Measurements from ENCODE around the gene TRAPPC5.

Gene TRAPPC5

DNA sequence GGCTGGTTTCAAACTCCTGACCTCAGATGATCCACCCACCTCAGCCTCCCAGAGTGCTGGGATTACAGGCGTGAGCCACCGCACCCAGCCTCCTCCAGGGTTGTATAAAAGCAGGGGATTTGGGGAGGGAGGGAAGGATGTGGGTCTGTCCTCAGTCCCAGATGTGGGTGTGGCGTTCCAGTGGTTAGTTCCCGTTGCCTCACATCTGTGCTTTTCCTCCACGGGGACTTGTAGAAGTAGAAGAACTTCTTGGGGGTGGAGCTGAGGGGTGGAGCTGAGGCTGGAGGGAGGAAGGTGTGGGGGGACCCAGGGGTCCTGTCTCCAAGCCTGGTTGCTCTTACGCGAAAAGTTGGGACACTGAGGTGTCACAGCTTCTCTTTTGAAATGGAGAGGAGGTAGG, 4.3 kb upstream of the TRAPPC5 start:
- DNase-seq (ENCODE audit: low spot score): no peak

DNA sequence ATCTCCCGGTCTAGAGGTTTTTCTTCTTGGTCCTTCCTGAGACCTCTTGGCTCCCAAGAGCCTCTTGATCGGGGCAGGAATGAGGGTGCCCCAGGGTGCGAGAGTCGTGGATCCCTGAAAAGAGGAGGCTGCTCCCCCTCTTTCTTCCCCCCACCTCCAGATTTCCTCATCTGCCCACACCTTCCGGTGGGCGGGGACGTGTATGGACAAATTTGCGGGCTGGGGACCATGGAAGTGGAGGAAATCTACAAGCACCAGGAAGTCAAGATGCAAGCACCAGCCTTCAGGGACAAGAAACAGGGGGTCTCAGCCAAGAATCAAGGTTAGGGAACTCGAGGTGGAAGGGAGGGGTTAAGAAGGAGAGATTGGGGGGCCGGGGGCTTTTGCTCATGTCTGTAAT, 3.8 kb upstream of the TRAPPC5 start, which contains the start of gene MCEMP1:
Gene MCEMP1, plus strand, starts transcription at position 237 of the 400 bp plus-strand sequence. Its CDS starts 31 bp downstream, at position 268.
- no peak for DNase-seq (ENCODE audit: low spot score)

DNA sequence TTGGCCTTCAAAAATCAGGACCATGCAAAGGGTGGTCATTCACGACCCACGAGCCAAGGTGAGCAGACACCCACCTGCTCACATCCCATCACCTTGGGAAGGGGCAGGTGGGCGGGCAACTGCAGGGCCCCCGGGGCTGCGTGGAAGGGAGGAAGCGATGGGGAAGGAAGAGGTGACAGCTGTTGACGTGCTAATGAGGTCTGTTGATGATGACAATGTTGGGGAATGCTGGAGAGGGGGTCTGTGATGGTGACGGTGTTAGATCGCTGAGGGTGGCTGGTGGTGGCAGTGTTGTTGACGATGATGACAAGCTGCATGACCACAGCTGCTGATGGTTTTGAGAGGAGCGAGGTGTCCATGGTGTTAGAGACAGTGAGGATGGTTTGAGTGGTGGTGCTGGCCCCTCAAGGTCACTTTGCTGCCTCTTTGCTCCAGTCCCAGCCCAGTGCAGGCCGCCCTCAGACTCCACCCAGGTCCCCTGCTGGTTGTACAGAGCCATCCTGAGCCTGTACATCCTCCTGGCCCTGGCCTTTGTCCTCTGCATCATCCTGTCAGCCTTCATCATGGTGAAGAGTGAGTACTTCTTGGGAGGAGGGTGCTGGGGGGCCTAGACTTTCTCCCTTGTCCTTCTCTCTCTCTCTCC, 2.8 kb upstream of the TRAPPC5 start:
- DNase-seq (ENCODE audit: low spot score): no peak

DNA sequence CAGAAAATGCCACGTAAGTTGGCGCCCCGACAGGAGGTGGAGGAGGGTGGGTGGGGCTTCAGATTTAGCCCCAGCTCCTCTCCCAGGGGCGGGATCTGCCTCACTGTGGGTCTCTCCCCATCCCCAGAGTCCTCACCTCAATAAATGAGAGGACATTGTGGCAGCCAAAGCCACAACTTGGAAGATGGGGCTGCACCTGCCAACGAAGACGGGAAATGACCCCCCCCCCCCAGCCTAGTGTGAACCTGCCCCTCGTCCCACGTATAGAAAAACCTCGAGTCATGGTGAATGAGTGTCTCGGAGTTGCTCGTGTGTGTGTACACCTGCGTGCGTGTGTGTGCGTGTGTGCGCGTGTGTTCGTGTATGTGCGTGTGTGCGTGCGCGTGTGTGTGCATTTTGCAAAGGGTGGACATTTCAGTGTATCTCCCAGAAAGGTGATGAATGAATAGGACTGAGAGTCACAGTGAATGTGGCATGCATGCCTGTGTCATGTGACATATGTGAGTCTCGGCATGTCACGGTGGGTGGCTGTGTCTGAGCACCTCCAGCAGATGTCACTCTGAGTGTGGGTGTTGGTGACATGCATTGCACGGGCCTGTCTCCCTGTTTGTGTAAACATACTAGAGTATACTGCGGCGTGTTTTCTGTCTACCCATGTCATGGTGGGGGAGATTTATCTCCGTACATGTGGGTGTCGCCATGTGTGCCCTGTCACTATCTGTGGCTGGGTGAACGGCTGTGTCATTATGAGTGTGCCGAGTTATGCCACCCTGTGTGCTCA, 1.5 kb upstream of the TRAPPC5 start:
- DNase-seq (ENCODE audit: low spot score): no peak

DNA sequence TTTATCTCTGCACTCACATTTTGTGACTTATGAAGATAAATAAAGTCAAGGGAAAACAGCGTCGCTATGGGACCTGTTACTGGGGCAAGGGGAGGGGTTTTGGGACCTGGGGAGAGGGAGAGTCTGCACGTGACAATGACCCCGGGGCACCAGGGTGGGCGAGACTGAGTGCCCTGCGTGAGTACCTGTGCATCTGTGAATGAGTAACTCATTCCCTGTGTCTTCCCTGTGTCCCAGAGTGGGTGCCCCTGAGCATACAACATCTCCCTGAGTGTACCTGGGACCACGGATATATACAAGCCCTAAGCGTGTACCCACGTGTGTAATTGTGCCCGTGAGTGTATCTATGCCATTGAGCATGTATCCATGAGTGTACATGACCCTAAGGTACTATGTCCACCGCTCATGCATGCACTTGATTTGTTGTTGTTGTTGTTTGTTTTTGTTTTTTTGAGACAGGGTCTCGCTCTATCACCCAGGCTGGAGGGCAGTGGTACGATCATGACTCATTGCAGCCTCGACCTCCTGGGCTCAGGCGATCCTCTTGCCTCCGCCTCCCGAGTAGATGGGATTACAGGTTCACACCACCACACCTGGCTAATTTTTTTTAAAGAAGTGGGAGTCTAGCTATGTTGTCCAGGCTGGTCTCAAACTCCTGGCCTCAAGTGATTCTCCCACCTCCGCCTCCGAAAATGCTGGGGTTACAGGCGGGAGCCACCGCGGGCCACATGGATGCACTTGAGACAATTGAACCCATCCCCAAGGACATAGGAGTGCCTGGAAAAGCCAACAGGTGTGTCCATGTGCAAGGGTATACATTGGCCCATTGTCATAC, 645 bp upstream of the TRAPPC5 start:
- no peak for DNase-seq (ENCODE audit: low spot score)

DNA sequence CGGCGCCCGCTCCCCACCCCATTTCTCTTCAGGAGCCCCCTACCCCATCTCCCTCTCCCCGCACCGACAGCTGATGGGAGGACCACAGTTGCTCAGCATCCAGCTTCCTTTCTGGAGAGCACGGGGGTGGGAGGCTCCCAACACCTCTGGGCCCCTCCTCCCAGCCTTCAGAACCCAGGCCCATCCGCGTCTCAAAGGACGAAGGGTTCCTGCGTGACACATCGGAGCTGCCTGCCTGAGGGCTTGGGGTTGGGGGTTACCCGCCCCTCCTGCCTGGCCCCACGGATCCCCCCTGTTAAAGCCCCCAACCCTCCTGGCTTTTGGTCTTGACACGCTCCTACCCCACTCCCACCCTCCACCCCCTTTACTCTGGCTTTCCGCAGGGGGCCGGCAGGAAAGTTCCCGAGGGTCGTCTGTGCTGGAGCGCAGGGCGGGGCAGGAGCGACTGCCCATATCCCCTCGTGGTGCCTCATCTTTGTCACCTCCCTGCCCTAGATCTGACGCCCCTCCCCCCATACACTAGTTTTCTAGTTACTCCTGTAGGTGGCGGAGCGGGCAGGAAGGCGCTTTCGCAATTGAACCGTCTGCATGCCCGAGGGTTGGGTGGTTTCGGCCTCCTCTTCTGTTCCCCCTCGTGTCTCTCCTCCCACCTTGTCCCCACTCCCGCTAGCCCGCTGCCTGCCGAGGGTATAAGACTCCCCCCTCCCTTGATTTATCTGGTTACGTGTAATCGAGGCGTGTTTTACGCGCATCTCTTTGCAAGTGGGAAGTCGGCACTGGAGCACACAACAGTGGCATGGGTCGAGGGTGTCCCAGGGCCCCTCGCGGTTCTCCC, 924 bp downstream of the TRAPPC5 start:
- peak; percentile 63 for DNase-seq (ENCODE audit: low spot score)

DNA sequence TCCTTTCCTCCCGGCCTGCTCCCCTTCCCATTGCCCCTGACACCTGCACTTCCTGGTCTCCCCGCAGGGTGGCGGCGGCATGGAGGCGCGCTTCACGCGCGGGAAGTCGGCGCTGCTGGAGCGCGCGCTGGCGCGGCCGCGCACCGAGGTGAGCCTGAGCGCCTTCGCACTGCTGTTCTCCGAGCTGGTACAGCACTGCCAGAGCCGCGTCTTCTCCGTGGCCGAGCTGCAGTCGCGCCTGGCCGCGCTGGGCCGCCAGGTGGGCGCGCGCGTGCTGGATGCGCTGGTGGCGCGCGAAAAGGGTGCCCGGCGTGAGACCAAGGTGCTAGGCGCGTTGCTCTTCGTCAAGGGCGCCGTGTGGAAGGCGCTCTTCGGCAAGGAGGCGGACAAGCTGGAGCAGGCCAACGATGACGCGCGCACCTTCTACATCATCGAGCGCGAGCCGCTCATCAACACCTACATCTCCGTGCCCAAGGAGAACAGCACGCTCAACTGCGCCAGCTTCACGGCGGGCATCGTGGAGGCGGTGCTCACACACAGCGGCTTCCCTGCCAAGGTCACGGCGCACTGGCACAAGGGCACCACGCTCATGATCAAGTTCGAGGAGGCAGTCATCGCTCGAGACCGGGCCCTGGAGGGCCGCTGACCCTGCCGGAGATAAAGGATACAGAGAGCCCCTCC, 1.7 kb downstream of the TRAPPC5 start:
- DNase-seq (ENCODE audit: low spot score): no peak

DNA sequence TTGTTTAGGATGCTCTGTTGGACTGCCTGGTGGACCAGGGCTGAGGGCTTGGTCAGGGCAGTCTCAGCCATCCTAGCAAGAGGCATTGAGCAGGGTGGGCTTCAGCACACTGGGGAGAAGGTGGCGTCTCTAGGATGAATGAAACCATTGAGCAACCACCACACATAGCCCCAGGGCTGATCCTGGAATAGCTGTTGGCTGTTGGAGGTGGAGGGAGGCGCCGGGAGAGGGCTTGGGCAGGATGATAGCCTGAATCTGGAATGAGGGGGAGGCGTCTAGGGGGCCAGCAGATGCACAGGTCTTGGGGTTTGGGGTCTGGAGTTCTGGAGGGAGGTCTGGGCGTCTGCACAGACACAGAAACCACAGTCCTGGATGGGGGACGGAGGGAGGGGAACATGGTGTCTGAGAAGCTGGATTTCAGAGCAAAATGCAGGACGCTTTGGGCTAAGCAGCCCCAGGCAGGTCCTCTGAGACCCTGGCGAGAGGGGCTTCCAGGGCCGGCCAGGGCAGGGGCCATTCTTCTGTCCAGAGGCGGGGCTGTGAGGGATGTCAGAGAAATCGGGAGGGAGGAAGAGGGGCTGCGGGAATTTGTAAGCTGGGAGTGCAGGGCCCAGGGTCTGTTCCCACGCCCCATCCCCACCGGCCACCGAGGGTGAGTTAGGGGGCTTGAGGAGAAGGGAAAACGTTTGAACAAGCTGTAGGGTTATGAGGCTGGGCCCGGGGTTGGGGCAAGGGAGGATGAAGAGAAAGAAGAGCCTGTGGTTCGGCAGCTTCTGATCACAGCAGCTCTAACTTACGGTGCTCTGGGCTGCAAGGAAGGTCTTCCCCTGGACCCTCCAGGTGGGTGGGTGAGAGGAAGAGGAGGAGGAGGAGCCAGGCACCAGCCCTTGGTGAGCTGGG, 5.2 kb downstream of the TRAPPC5 start:
- no peak for DNase-seq (ENCODE audit: low spot score)

DNA sequence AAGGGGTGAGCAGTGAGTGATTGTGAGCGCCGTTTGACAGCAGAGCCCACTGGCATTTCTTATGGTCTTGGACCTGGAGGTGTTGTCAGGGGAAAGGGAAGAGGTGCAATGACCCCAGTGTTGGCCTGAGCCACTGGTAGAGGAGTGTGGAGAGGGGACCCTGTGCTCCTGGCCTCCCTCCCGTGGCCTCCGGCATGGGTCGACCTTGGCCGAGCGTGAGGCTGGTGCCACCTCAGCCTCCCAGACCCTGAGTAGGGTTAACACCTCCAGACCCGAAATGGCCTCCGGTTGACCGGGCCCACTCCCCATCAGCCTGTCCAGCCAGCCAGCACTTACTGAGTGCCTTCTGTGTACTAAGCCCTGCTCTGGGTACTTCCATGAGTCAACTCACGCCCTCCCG, 6.5 kb downstream of the TRAPPC5 start:
- DNase-seq (ENCODE audit: low spot score): no peak

DNA sequence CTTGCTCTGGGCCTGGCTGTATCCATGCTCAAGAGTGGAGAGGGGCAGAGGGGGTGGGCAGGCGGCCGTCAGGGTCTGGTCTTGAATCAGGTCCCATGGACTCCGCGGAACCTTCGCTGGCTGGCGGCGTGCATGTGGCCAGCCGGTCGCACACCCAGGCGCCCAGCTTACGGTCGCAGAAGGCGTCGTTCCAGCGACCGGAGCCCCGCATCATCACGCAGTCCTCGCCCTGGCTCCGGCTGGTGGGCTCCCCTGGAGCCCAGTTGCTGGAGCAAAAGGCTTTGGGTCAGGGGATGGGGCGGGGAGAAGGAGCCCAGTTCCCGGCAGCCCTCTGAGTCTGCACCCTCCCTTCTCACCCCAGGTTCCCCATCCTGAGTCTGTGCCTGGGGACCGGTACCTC, 8.5 kb downstream of the TRAPPC5 start:
- no peak for DNase-seq (ENCODE audit: low spot score)

DNA sequence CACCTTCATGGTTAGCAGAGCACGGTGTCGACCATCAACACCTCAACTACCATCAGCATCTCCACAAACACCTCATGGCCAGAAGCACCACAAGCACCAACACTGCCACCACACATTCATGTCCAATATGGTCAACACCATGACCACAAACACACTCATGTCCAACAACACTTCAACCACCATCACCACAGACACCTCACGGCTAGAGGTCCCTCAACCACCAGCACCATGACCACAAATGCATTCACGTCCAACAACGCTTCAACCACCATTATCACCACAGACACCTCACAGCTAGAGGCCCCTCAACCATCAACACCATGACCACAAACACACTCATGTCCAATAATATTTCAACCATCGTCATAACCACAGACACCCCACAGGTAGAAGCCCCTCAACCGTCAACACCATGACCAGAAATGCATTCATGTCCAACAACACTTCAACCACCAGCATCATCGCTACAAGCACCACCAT, 10.2 kb downstream of the TRAPPC5 start:
- DNase-seq (ENCODE audit: low spot score): no peak

DNA sequence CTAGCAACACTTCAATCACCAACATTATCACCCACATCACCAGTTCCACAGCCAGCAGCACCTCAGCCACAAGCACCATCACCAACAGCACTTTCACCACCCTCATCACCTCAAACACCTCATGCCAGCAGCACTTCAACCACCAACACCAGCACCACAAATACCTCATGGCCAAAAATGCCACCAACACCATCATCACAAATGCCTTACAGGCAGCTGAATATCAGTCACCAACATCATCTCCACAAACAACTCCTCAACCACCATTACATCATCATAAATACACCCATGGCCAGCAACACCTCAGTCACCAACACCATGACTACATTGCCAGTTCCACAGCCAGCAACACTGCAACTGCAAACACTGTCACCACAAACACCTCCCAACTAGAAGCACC, 10.9 kb downstream of the TRAPPC5 start:
- no peak for DNase-seq (ENCODE audit: low spot score)

DNA sequence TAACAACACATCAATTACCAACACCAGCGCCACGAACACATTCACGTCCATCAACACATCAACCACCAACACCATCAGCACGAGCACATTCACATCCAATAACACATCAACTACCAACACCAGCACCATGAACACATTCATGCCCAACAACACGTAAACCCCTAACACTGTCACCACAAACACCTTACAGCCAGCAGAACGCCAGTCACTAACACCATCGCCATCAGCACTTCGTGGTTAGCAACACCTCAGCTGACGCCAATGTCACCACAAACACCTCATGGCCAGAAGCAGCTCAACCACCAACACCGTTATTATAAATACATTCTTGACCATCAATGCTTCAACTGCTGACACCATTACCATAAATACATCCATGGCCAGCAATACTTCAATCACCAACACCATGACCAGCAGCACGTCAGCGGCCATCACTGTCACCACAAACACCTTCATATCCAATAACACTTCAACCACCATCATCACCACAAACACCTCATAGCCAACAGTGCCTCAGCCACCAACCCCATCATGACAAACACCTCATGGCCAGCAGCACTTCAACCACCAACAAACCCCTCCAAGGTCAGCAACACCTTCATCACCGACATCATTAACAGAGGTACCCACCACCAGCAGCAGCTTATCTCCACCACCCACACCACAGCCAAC, 11.9 kb downstream of the TRAPPC5 start:
- DNase-seq (ENCODE audit: low spot score): no peak

DNA sequence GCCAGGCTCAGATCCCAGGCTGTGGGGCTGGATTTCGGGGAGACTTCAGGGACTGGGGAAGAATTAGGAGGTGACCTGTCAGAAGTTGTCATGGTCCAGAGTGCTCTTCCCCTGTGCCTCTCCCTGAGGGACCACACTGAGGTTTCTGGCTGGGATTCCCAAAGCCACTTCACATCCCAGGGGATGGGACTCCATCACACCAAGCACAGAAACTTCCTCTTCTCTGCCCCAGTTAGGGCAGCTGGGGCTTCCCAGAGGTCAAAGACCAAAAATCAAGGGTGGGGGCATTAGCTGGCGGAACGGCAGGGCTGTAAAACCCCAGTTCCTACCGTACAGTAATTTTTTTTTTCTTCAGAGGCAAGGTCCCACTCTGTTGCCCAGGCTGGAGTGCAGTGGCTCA, 13.9 kb downstream of the TRAPPC5 start:
- DNase-seq (ENCODE audit: low spot score): no peak

DNA sequence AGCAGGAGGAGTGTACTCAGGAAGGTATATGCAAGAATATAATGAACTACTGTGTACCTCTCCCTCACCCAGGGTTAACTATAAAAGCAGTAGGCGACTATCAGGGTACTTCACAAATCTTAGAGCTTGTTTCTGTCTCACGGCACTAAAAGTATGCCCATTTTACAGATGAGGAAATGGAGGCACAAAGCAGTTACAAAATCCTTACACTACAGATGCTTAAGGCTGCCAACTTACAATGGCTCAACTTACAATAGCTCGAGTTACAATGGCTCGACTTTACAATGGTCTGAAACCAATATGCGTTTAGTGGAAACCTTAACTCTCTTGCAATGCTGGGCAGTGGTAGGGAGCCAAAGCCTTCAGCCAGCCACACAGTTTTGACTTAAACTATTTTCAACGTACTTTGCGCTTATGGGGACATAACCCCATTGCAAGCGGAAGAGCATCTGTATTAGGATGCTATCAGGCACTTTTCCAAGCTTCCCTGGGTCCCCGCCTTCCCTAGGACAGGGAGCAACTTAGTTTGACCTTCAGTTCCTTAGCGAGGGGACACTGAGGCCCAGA, 17.2 kb downstream of the TRAPPC5 start:
- DNase-seq (ENCODE audit: low spot score): no peak

DNA sequence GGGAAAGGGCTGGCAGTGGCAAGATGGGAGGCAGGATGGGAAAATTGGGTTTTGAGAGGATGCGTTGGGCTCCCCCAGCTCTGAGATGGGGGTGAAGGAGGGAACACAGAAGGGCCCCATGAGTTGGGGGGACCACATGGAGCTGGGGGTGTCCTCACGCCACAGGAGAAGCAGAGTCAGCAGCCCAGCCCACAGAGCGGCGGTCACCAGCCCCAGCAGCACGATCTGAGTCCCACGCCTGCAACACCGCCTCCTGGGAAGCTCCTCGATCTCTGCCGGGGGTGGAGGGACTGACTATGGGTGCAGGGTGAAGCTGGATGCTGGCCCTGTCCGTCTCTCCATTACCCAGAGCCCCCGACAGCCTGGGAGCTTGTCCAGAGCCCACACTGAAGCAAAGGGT, 17.9 kb downstream of the TRAPPC5 start:
- DNase-seq (ENCODE audit: low spot score): no peak

DNA sequence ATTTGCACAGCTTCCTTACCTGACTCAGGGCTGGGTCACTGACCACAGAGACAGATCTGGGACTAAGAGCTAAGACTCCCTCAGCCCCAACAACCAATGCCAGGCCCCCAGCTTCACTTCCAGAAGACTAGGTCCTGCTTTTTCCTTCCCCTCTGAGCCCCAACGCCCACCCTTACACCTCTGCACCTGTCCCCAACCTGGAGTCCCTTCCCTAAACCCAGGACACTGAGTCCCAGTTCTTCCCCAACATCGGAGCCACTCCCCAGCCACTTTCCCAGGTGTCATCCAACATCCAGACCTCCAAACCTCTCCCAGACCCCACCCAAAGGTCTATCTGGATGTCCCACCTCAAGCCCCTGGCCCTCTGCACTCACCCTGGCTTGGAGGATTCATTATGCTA, 18.4 kb downstream of the TRAPPC5 start:
- no peak for DNase-seq (ENCODE audit: low spot score)

DNA sequence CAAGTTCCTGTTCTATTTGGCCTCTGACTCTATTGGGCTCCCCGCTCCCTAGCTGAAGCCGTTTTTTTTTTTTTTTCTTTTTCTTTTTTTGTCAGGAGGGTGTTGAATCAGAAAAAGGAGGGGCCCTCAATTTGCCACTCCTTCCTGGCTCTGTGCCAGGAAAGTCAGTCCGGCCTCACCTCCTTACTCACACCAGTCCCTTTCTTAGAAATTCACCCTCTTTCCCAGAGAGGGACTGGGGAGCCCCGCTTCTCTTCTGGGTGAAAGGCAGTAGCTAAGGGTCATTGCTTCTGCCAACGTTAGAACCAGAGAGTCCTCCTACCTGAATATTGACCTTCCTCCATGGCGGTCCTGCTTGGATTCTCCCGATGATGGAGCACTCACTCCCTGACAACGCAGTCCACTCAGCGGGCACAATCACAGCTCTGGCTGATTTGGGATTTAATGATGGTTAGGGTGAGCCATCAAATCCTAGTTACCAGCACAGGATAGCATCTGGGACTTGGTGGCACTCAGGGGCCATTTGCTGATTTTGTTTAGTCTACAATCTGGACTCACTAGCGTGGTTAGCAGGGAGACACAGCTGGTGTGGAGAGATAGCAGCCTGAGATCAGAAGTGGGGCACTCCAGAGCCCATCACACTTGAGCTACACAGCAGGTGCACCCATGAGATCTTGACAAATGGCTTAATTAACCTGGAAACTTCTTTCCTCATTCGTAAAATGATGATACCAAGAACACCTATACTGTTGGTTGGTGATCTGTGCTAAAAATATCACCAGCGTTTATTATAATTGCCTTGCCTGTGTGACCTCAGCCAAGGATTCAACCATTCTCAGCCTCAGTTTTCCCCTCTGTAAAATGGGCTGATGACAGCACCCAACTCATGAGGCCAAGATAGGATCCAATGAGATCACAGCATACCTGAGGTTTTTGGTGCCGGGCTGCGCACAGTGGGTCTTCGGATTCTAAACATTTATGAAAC, 19.1 kb downstream of the TRAPPC5 start:
- DNase-seq (ENCODE audit: low spot score): no peak
